ENCODE results near the gene PARS2.
A peak's percentile ranks its signal among the peaks of the same experiment; 100 is the strongest.

PARS2 gene

GRCh38 chr1:54764922-54765561 is 719 bp upstream of the PARS2 start:
- Mint-ChIP-seq H3K27me3 (no peaks in the 10 kb centered on the region), H3K27ac (peak overlapping the region; percentile 83 to 96), H3K9me3 (no peaks in the 10 kb centered on the region), H3K4me3 (peak overlapping the region; percentile 92 to 93), H3K4me1 (peaks cover 34% of the 10 kb centered on the region)
- DNase-seq (no peak), ATAC-seq (peak; percentile 24)

DNA sequence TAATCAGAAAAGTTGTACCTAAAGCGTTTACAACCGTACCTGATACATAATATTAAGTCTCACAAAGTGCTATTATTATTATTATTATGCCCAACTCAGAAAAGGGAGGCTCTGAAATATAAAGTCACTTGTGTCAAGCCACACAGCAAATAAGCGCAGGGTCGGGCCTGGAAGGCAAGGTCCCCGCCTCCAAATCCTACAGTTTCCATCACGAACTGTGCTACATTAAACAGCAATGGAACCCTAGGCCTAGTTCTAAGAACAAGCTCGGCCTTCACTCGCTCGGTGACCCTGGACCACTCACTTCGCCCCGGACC is 549 bp downstream of the PARS2 start:
- Mint-ChIP-seq H3K4me1 (peaks cover 36% of the 10 kb centered on the region), H3K27ac (peak overlapping the region; percentile 96 to 99), H3K4me3 (peak overlapping the region; percentile 92 to 93), H3K9me3 (no peaks in the 10 kb centered on the region), H3K27me3 (no peaks in the 10 kb centered on the region)
- ATAC-seq = peak; percentile 4
- DNase-seq = no peak

GRCh38 chr1:54758678-54759348 is 5.5 kb downstream of the PARS2 start:
- peaks cover 27% of the 10 kb centered on the region for H3K4me1 Mint-ChIP-seq
- ATAC-seq = no peak
- no peak overlapping the region for H3K27ac Mint-ChIP-seq
- no peaks in the 10 kb centered on the region for H3K9me3 Mint-ChIP-seq
- H3K4me3 Mint-ChIP-seq = no peak overlapping the region
- no peak for DNase-seq
- no peaks in the 10 kb centered on the region for H3K27me3 Mint-ChIP-seq

GRCh38 chr1:54757833-54758232 is 6.5 kb downstream of the PARS2 start:
- H3K9me3 Mint-ChIP-seq = no peaks in the 10 kb centered on the region
- peaks cover 20% of the 10 kb centered on the region for H3K4me1 Mint-ChIP-seq
- H3K27me3 Mint-ChIP-seq = no peaks in the 10 kb centered on the region
- H3K4me3 Mint-ChIP-seq = no peak overlapping the region
- DNase-seq (no peak), ATAC-seq (no peak)
- H3K27ac Mint-ChIP-seq = no peak overlapping the region

GRCh38 chr1:54754486-54755285 is 9.6 kb downstream of the PARS2 start:
- H3K9me3 Mint-ChIP-seq = no peaks in the 10 kb centered on the region
- no peak overlapping the region for H3K4me3 Mint-ChIP-seq
- DNase-seq (no peak), ATAC-seq (peak; percentile 47)
- H3K27ac Mint-ChIP-seq = no peak overlapping the region
- no peaks in the 10 kb centered on the region for H3K27me3 Mint-ChIP-seq
- no peaks in the 10 kb centered on the region for H3K4me1 Mint-ChIP-seq

- ATAC-seq = peak; percentile 24
- H3K27me3 Mint-ChIP-seq = no peaks in the 10 kb centered on the region
Measured at GRCh38 chr1:54754045-54754444, 10.3 kb downstream of the PARS2 start.

DNA sequence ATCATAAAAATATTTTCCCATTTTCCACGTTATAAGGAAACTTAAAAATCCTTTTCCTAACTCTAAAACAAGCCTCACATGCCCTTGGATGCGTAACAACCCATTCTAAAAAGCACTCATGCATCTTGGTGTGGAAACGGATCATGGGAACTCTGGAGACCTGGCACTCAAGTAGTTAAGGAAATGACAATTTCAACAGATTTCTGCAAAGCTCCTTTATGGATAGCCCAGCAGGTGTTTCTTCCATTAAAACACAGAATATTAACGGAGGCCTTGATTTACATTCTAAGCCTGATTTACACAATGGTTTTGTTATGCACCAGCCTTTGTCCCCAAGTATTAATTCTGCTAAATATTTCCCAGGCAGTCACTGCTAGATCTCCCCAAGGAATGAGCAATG is 12.9 kb downstream of the PARS2 start:
- no peaks in the 10 kb centered on the region for H3K4me1 Mint-ChIP-seq
- H3K4me3 Mint-ChIP-seq = no peak overlapping the region
- H3K9me3 Mint-ChIP-seq = no peaks in the 10 kb centered on the region
- no peak overlapping the region for H3K27ac Mint-ChIP-seq
- DNase-seq = no peak
- no peaks in the 10 kb centered on the region for H3K27me3 Mint-ChIP-seq
- no peak for ATAC-seq

More at GRCh38 chr1:54754045-54754444, 10.3 kb downstream of the PARS2 start:
- no peaks in the 10 kb centered on the region for H3K4me1 Mint-ChIP-seq
- no peak overlapping the region for H3K4me3 Mint-ChIP-seq
- no peak overlapping the region for H3K27ac Mint-ChIP-seq
- DNase-seq = no peak
- H3K9me3 Mint-ChIP-seq = no peaks in the 10 kb centered on the region

DNA sequence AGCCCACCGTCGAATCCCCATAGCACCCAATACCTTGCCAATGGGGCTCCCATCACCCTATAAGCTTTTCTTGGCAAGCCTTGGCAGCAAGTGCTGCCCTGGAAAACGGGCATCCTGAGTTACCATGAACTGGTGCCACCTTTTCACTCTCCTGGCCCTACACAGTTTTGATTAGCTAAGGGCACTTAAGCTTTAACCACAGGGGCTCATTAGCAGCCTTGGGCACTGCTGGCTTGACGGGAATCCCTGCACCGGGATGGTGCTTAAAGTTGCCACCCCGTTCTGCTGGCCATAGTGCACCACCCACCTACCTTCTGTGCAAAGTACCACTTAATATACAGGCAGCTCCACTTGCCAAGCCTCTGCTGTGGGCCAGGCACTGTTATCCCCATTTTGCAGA is 13.7 kb downstream of the PARS2 start:
- H3K27ac Mint-ChIP-seq = no peak overlapping the region
- H3K4me1 Mint-ChIP-seq = no peaks in the 10 kb centered on the region
- DNase-seq = no peak
- H3K9me3 Mint-ChIP-seq = no peaks in the 10 kb centered on the region
- H3K4me3 Mint-ChIP-seq = no peak overlapping the region
- no peak for ATAC-seq
- no peaks in the 10 kb centered on the region for H3K27me3 Mint-ChIP-seq

GRCh38 chr1:54748094-54748835 is 16.1 kb downstream of the PARS2 start:
- Mint-ChIP-seq H3K4me3 (no peak overlapping the region), H3K27ac (no peak overlapping the region), H3K27me3 (no peaks in the 10 kb centered on the region), H3K9me3 (no peaks in the 10 kb centered on the region), H3K4me1 (no peaks in the 10 kb centered on the region)
- DNase-seq = no peak
- no peak for ATAC-seq

DNA sequence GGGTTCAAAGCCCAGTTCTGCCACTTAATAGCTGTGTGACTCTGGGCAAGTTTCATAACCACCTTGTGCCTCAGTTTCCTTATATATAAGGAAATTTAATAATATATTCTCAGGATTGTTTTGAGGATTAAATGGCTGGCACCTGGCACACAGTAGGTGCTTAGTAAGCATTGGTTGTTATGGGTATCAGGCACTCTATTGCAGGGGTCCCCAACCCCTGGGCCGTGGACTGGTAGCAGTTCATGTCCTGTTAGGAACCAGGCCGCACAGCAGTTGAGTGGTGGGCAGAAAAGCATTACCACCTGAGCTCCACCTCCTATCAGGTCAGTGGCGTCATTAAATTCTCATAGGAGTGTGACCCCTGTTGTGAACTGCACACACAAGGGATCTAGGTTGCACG is 18.5 kb downstream of the PARS2 start:
- Mint-ChIP-seq H3K4me1 (no peaks in the 10 kb centered on the region), H3K9me3 (no peaks in the 10 kb centered on the region), H3K4me3 (no peak overlapping the region), H3K27ac (no peak overlapping the region), H3K27me3 (no peaks in the 10 kb centered on the region)
- DNase-seq (no peak), ATAC-seq (no peak)

GRCh38 chr1:54745274-54745673 is 19.0 kb downstream of the PARS2 start:
- no peaks in the 10 kb centered on the region for H3K4me1 Mint-ChIP-seq
- ATAC-seq (no peak), DNase-seq (no peak)
- H3K27me3 Mint-ChIP-seq = no peaks in the 10 kb centered on the region
- H3K4me3 Mint-ChIP-seq = no peak overlapping the region
- no peaks in the 10 kb centered on the region for H3K9me3 Mint-ChIP-seq
- no peak overlapping the region for H3K27ac Mint-ChIP-seq

- Mint-ChIP-seq H3K27me3 (no peaks in the 10 kb centered on the region), H3K9me3 (no peaks in the 10 kb centered on the region), H3K27ac (no peak overlapping the region), H3K4me1 (no peaks in the 10 kb centered on the region), H3K4me3 (no peak overlapping the region)
- DNase-seq (no peak), ATAC-seq (no peak)
Measured at GRCh38 chr1:54744696-54745095, 19.6 kb downstream of the PARS2 start.

DNA sequence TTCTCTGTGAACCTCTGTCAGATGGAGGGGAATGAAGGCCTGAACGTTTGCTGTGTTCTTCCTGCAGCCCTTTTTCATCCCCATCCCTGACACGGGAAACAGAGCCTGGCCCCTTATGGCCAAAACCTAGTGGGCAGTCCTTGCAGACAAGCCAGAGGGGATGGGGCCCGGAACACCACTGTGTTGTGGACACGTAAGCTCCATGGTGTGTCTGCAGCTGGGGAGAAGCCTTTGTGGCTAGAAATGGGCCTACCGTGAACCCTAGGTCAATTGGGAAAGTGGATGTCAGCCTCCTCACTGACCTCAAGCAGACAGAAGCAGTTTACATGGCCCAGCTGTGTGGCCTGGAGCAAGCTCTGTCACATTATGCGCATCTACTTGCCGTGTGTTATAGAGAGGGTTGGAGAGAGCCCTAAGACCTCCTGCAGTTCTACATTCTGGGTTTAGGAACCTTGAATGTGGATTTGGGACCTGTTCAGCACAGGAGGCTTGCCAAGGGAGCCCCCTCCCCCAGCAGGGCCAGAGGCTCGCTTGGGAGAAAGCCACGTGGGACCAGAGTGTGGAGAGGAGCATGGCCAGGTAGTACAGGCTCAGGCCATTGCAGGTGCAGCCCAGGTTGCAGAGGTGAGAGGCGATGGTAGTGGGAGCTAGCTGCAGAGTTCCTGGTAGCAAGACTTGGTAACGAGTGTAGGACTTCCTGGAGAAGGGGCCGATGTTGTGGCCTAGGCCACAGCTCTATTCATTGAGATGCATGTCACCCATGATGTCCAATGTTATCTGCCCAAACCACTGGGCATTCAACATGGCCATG is 20.7 kb downstream of the PARS2 start:
- Mint-ChIP-seq H3K27ac (no peak overlapping the region), H3K4me3 (no peak overlapping the region), H3K4me1 (no peaks in the 10 kb centered on the region), H3K9me3 (no peaks in the 10 kb centered on the region), H3K27me3 (no peaks in the 10 kb centered on the region)
- DNase-seq (no peak), ATAC-seq (no peak)

- Mint-ChIP-seq H3K27ac (peak overlapping the region in 1 of 2 donors; percentile 34), H3K9me3 (no peaks in the 10 kb centered on the region), H3K4me3 (no peak overlapping the region), H3K4me1 (no peaks in the 10 kb centered on the region), H3K27me3 (no peaks in the 10 kb centered on the region)
- ATAC-seq (no peak), DNase-seq (no peak)
Measured at GRCh38 chr1:54742282-54742681, 22.0 kb downstream of the PARS2 start.

- H3K27ac Mint-ChIP-seq = peak overlapping the region in 1 of 2 donors; percentile 67
- H3K4me3 Mint-ChIP-seq = no peak overlapping the region
- H3K27me3 Mint-ChIP-seq = no peaks in the 10 kb centered on the region
- H3K4me1 Mint-ChIP-seq = no peaks in the 10 kb centered on the region
- ATAC-seq (no peak), DNase-seq (no peak)
- no peaks in the 10 kb centered on the region for H3K9me3 Mint-ChIP-seq
Measured at GRCh38 chr1:54741531-54741930, 22.8 kb downstream of the PARS2 start.
